Progenitor cell of endocrine pancreas (in vitro differentiated cells): Measurements from ENCODE around the gene PLSCR2. TPM values are rescaled to one million over a fixed set of nuclear protein-coding genes. Genes with fewer than 3 reads are reported as not detected.
A peak's percentile ranks its signal among the peaks of the same experiment; 100 is the strongest.
"Not testable (repeated sequence)": the region's sequence is repeated elsewhere in the genome, so short reads cannot be mapped to it uniquely, and the experiment has no call there.

Experiments
- DNase-seq: peaks from one replicate; pipeline ENCODE4 v3.0.0; 2021; ENCODE audit warnings: low spot score; ENCODE audit not compliant: unreplicated experiment
- H3K27ac Mint-ChIP-seq: 2 replicates; pipeline ENCODE4 v1.8.0; 2021; ENCODE audit warnings: mild to moderate bottlenecking, moderate library complexity, mixed read lengths
- H3K27me3 Mint-ChIP-seq: 2 replicates; pipeline ENCODE4 v1.8.0; 2021; ENCODE audit warnings: mixed read lengths
- H3K36me3 Mint-ChIP-seq: 2 replicates; pipeline ENCODE4 v1.8.0; 2022; ENCODE audit warnings: mixed read lengths; ENCODE audit not compliant: insufficient read depth
- H3K4me1 Mint-ChIP-seq: 2 replicates; pipeline ENCODE4 v1.8.0; 2021; ENCODE audit warnings: low read depth, mixed read lengths
- H3K4me3 Mint-ChIP-seq: 2 replicates; pipeline ENCODE4 v1.8.0; 2021; ENCODE audit warnings: low read depth, mild to moderate bottlenecking, moderate library complexity, mixed read lengths
- H3K9me3 Mint-ChIP-seq: 2 replicates; pipeline ENCODE4 v1.8.0; 2021; ENCODE audit warnings: low read depth, mixed read lengths
- total RNA-seq: library from RNA; stranded (reverse); gene quantifications from 2 replicates; pipeline ENCODE4 v1.2.1, GENCODE V29; 2021
- TF ChIP-seq, protein P1 (sequence below): fragments of 200-600 bp; sonication (generic); IDR thresholded peaks from one replicate; pipeline ENCODE4 v1.5.0; 2021; ENCODE audit warnings: antibody characterized with exemption, mild to moderate bottlenecking; ENCODE audit not compliant: unreplicated experiment

Gene PLSCR2
- total RNA-seq, 1 donor from 2014 or later = not detected

- H3K27ac Mint-ChIP-seq = no peak overlapping the region
- H3K36me3 Mint-ChIP-seq = peaks cover 3% of the 10 kb centered on the region
- H3K4me3 Mint-ChIP-seq = no peak overlapping the region
- peaks cover 14% of the 10 kb centered on the region for H3K9me3 Mint-ChIP-seq
- H3K27me3 Mint-ChIP-seq = no peaks in the 10 kb centered on the region
- H3K4me1 Mint-ChIP-seq = no peaks in the 10 kb centered on the region
- TF ChIP-seq, protein P1, sequence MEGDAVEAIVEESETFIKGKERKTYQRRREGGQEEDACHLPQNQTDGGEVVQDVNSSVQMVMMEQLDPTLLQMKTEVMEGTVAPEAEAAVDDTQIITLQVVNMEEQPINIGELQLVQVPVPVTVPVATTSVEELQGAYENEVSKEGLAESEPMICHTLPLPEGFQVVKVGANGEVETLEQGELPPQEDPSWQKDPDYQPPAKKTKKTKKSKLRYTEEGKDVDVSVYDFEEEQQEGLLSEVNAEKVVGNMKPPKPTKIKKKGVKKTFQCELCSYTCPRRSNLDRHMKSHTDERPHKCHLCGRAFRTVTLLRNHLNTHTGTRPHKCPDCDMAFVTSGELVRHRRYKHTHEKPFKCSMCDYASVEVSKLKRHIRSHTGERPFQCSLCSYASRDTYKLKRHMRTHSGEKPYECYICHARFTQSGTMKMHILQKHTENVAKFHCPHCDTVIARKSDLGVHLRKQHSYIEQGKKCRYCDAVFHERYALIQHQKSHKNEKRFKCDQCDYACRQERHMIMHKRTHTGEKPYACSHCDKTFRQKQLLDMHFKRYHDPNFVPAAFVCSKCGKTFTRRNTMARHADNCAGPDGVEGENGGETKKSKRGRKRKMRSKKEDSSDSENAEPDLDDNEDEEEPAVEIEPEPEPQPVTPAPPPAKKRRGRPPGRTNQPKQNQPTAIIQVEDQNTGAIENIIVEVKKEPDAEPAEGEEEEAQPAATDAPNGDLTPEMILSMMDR = no peak
- DNase-seq = no peak
Observed at GRCh38 chr3:146414010-146414409, 55.4 kb downstream of the PLSCR2 start.

DNA sequence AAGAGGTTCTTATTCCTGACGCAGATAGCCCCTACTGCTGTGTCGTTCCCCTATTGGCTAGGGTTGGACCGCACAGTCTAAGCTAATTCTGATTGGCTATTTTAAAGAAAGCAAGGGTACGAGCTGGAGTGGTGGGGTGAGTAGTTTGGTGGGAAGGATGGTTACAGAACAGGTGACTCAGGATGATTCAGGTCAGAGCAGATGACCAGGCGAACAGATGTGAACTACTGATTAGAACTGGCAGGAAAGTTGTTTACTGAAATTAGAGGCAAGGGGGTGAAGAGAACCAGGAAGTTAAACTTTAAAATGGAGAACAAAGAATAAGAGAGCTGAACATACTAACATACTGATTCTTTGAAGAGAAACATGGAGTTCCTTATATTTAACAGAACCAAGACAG lies 56.6 kb downstream of the PLSCR2 start:
- not testable (repeated sequence) for H3K27ac Mint-ChIP-seq, H3K4me1 Mint-ChIP-seq, DNase-seq, H3K4me3 Mint-ChIP-seq, H3K27me3 Mint-ChIP-seq, H3K36me3 Mint-ChIP-seq
- H3K9me3 Mint-ChIP-seq = peaks cover 14% of the 10 kb centered on the region

GRCh38 chr3:146407956-146408355 lies 61.4 kb downstream of the PLSCR2 start:
- no peak for DNase-seq
- Mint-ChIP-seq H3K27ac (peak overlapping the region; percentile 58), H3K36me3 (peaks cover 1% of the 10 kb centered on the region), H3K27me3 (no peaks in the 10 kb centered on the region), H3K4me1 (peaks cover 20% of the 10 kb centered on the region), H3K4me3 (no peak overlapping the region), H3K9me3 (peaks cover 9% of the 10 kb centered on the region)
- TF ChIP-seq, protein P1 = no peak

DNA sequence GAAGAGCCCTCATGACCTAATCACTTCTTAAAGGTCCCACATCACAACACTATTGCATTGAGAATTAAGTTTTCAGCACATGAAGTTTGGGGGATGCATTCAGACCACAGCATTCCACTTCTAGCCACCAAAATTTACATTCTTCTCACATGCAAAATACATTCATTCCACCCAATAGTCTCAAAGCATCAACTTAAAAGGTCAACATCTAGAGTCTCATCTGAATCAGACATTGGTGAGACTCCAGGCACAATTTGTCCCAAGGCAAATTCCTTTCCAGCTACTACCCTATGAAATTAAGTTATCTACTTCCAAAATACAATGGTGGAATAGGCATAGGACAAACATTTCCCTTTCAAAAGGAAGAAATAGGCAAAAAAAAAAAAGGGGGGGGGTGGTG lies 64.9 kb downstream of the PLSCR2 start:
- DNase-seq = no peak
- H3K27me3 Mint-ChIP-seq = no peaks in the 10 kb centered on the region

GRCh38 chr3:146403792-146404191 lies 65.6 kb downstream of the PLSCR2 start:
- Mint-ChIP-seq H3K27ac (no peak overlapping the region), H3K36me3 (no peaks in the 10 kb centered on the region), H3K4me1 (peaks cover 20% of the 10 kb centered on the region), H3K27me3 (no peaks in the 10 kb centered on the region), H3K9me3 (no peaks in the 10 kb centered on the region), H3K4me3 (no peak overlapping the region)
- TF ChIP-seq, protein P1 = no peak
- DNase-seq = no peak

More for the DNA sequence above, 64.9 kb downstream of the PLSCR2 start:
- Mint-ChIP-seq H3K36me3 (no peaks in the 10 kb centered on the region), H3K9me3 (no peaks in the 10 kb centered on the region), H3K27ac (no peak overlapping the region), H3K4me3 (no peak overlapping the region), H3K4me1 (peaks cover 20% of the 10 kb centered on the region)
- TF ChIP-seq, protein P1 = no peak

DNA sequence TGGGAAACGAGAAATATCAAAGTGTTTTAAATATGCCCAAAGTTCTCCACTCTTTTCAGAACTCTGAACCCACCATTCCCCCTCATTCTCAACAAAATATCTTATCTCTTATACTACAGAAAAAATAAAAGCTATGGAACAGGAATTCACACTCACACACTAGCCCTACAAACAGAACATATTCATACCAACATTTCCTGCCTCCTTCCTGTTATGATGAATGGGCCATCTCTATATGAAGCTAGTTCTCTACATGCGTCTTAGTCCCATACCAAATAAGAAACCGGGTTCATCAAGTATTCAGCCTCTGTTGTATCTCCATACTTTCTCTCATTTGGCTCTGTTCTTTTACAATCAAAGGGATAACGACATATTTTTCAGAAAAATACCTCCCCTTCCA lies 72.6 kb downstream of the PLSCR2 start:
- Mint-ChIP-seq H3K27me3 (no peaks in the 10 kb centered on the region), H3K36me3 (peaks cover 1% of the 10 kb centered on the region), H3K4me1 (no peaks in the 10 kb centered on the region), H3K4me3 (no peak overlapping the region), H3K27ac (no peak overlapping the region), H3K9me3 (peaks cover 5% of the 10 kb centered on the region)
- TF ChIP-seq, protein P1 = no peak
- no peak for DNase-seq
